ENCODE data around the gene MYD88. TPM values are rescaled to one million over a fixed set of nuclear protein-coding genes. Genes with fewer than 3 reads are reported as not detected.

Gene MYD88
- total RNA-seq, 1 experiment from 2014 or later, result 21.2 TPM

DNA sequence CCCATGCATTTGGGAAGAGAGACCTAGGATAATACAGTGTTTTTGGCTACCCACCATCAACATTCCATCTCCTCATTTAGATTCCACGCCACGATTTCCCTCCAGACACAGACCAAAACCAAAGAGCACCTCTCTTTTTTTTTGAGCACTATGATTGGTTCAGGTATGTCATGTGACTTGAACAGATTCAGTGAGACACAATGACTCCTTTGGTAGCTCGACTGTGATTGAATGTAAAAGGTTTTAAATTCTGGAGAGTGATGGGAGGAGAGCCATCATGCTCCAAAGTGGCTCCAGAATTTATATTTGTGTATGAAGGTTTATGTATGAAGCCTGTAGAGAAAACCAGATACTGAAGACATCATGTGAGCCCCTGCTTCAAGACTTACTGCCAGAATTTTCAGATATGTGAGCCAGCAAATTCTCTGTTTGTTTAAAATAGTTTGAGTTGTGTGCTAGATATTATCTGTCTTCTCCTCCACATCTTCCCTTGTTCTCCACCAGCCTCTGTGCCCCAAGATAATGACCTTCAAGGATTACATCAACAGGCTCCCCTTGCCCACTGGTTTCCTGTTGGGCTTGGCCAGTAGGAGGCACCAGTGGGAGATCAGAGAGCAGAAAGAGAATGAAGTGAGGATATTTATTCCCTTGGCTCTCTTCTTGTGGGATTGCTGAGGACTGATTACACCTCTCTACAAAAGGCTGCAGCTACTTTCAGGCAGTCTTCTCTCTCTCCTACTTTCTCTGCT, 12.5 kb downstream of the MYD88 start:
- Mint-ChIP-seq H3K4me3 (ENCODE audit: unreplicated experiment) (no peak overlapping the region), H3K27ac (ENCODE audit: unreplicated experiment) (no peak overlapping the region), H3K36me3 (ENCODE audit: insufficient read depth, unreplicated experiment) (no peaks in the 10 kb centered on the region), H3K27me3 (ENCODE audit: insufficient read depth, unreplicated experiment) (no peaks in the 10 kb centered on the region), H3K9me3 (ENCODE audit: unreplicated experiment) (peaks cover 13% of the 10 kb centered on the region), H3K4me1 (ENCODE audit: low read depth, unreplicated experiment) (no peaks in the 10 kb centered on the region)
- H3K4me3 ChIP-seq (ENCODE audit: low read depth, low read length), result no peak overlapping the region
- TF ChIP-seq, protein P1, sequence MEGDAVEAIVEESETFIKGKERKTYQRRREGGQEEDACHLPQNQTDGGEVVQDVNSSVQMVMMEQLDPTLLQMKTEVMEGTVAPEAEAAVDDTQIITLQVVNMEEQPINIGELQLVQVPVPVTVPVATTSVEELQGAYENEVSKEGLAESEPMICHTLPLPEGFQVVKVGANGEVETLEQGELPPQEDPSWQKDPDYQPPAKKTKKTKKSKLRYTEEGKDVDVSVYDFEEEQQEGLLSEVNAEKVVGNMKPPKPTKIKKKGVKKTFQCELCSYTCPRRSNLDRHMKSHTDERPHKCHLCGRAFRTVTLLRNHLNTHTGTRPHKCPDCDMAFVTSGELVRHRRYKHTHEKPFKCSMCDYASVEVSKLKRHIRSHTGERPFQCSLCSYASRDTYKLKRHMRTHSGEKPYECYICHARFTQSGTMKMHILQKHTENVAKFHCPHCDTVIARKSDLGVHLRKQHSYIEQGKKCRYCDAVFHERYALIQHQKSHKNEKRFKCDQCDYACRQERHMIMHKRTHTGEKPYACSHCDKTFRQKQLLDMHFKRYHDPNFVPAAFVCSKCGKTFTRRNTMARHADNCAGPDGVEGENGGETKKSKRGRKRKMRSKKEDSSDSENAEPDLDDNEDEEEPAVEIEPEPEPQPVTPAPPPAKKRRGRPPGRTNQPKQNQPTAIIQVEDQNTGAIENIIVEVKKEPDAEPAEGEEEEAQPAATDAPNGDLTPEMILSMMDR (IDR thresholded peaks at IDR 0.05; ENCODE audit: insufficient read depth in 1 of 2, low read depth in 1 of 2, low read length in 1 of 2, severe bottlenecking in 1 of 2, unreplicated experiment in 1 of 2), result no peak
- BruUV-seq (replicated peaks), result no TSS peak
- H3K27me3 ChIP-seq (replicated peaks; ENCODE audit: control insufficient read depth, insufficient read depth, low read length), result no peaks in the 10 kb centered on the region
- peaks cover 15% of the 10 kb centered on the region for H3K4me1 ChIP-seq
- ChIA-PET CTCF (no interaction called here), POLR2A (no interaction called here)
- intact Hi-C loops (cut with micrococcal nuclease; ENCODE audit: unreplicated experiment), result no loop called here
- peaks cover 4% of the 10 kb centered on the region; the same call in 1 of the 2 replicates for H3K9me3 ChIP-seq
- no peak for DNase-seq
- no peaks in the 10 kb centered on the region for H3K36me3 ChIP-seq (ENCODE audit: control insufficient read depth, insufficient read depth, low read length)

DNA sequence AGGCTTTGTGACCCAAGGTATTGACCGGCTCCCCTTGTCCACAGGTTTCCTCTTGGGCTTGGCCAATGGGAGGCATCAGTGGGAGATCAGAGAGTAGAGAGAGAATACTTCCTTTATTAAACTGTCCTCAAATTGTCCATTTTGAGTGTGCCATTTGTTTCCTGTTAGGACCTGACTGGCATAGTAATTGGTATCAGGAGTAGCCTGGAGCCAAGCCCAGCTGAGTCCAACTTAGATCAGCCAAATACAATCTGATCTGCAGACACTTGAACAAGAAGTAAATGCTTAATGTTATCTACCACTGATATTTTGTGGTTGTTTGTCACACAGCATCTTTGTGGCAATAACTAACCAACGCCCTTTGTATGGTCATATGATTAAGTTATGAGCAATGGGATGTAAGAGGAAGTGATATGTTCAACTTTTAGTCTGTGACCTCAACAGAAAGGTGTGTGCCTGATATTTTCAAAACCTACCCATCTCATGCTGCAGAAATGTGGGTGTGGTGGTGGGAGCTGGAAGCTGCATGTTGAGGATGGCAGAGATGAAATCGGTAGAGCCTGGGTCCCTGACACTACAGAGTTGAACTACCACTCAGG, 13.3 kb downstream of the MYD88 start:
- intact Hi-C loops (cut with micrococcal nuclease; ENCODE audit: unreplicated experiment), result no loop called here
- Mint-ChIP-seq H3K4me3 (ENCODE audit: unreplicated experiment) (no peak overlapping the region), H3K27ac (ENCODE audit: unreplicated experiment) (no peak overlapping the region), H3K27me3 (ENCODE audit: insufficient read depth, unreplicated experiment) (no peaks in the 10 kb centered on the region), H3K4me1 (ENCODE audit: low read depth, unreplicated experiment) (no peaks in the 10 kb centered on the region), H3K9me3 (ENCODE audit: unreplicated experiment) (peaks cover 7% of the 10 kb centered on the region), H3K36me3 (ENCODE audit: insufficient read depth, unreplicated experiment) (no peaks in the 10 kb centered on the region)
- BruUV-seq (replicated peaks), result no TSS peak
- DNase-seq, result no peak
- H3K4me3 ChIP-seq (ENCODE audit: low read depth, low read length), result no peak overlapping the region
- H3K27me3 ChIP-seq (replicated peaks; ENCODE audit: control insufficient read depth, insufficient read depth, low read length), result no peaks in the 10 kb centered on the region
- peaks cover 15% of the 10 kb centered on the region for H3K4me1 ChIP-seq
- H3K9me3 ChIP-seq, result peaks cover 4% of the 10 kb centered on the region; the same call in 1 of the 2 replicates
- H3K36me3 ChIP-seq (ENCODE audit: control insufficient read depth, insufficient read depth, low read length), result no peaks in the 10 kb centered on the region
- CTCF ChIA-PET, result no interaction called here
- TF ChIP-seq, protein P1 (IDR thresholded peaks at IDR 0.05; ENCODE audit: insufficient read depth in 1 of 2, low read depth in 1 of 2, low read length in 1 of 2, severe bottlenecking in 1 of 2, unreplicated experiment in 1 of 2), result no peak
- POLR2A ChIA-PET, result no interaction called here

DNA sequence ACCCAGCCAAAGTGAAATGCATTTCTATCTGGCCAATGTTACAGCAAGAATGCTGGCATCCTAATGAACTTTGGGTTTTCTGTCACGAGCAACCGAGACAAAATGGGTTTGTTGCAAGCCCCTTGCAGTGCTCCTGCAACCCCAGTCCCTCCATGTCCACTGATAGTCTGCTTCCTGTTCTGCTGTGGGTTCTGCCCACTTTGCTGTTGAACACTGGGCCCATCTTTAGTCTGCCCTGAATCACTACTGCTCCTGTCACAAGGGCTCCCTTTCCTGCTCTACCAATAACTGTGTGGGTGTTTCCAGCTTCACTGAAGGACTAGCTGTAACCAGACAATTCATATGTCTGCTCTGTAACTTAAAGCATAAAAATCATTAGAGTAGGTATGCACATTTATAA, 14.1 kb downstream of the MYD88 start:
- Mint-ChIP-seq H3K27ac (ENCODE audit: unreplicated experiment) (no peak overlapping the region), H3K9me3 (ENCODE audit: unreplicated experiment) (no peaks in the 10 kb centered on the region), H3K4me3 (ENCODE audit: unreplicated experiment) (no peak overlapping the region), H3K27me3 (ENCODE audit: insufficient read depth, unreplicated experiment) (no peaks in the 10 kb centered on the region), H3K4me1 (ENCODE audit: low read depth, unreplicated experiment) (no peaks in the 10 kb centered on the region), H3K36me3 (ENCODE audit: insufficient read depth, unreplicated experiment) (no peaks in the 10 kb centered on the region)
- Histone ChIP-seq H3K4me1 (peaks cover 15% of the 10 kb centered on the region), H3K9me3 (no peaks in the 10 kb centered on the region), H3K27me3 (replicated peaks; ENCODE audit: control insufficient read depth, insufficient read depth, low read length) (no peaks in the 10 kb centered on the region), H3K36me3 (ENCODE audit: control insufficient read depth, insufficient read depth, low read length) (no peaks in the 10 kb centered on the region), H3K4me3 (ENCODE audit: low read depth, low read length) (no peak overlapping the region)
- TF ChIP-seq, protein P1 (IDR thresholded peaks at IDR 0.05; ENCODE audit: insufficient read depth in 1 of 2, low read depth in 1 of 2, low read length in 1 of 2, severe bottlenecking in 1 of 2, unreplicated experiment in 1 of 2), result no peak
- CTCF ChIA-PET, result no interaction called here
- no peak for DNase-seq
- POLR2A ChIA-PET, result interaction anchor here (1.2 kb wide), 1 partner anchor 12 kb away, joined by 3 read pairs; the partner anchor contains the start of gene OXSR1
- no TSS peak for BruUV-seq (replicated peaks)
- intact Hi-C loops (cut with micrococcal nuclease; ENCODE audit: unreplicated experiment), result no loop called here

All from Caco-2 (cell line).